Measurements from ENCODE around the gene FBXO42. TPM values are rescaled to one million over a fixed set of nuclear protein-coding genes. Genes with fewer than 3 reads are reported as not detected.

FBXO42 gene
- total and polyA plus RNA-seq, 2 donors (not counting 3 experiments of a cell fraction or from before 2014, with no cell fraction given), result 16.3 to 20.4 TPM

DNA sequence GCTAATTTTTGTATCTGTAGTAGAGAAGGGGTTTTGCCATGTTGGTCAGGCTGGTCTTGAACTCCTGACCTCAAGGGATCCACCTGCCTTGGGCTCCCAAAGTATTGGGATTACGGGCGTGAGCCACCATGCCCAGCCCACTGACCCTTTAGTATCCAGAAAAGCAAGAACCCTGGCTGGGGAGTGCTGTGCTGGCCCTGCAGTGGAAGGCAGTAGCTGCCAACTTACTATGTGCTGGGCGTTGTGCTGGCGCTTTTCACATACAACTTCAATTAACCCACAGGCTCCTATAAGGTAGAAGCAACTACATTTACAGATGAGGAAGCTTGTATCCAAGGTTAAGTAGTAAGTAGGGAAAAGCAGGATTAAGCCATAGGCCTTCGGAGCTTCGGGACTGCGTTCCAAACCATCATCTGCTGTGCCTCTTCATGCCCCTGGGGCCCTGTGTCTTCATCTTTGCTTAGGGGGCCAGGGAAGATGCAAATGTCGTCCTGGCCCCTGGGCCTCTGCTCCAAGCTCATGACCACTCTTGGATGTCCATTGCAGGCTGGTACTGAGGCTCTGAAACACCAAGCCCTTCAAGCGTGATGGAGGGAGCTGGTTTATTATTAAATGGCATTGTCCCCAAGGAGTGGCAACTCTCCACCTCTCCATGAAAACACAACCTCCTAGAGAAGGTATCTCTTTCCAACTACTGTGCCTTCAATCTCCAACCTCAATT lies 106.6 kb downstream of the FBXO42 start:
- Histone ChIP-seq H3K9me3 (replicated peaks; ENCODE audit: control insufficient read depth, insufficient read depth, low read length) (no peaks in the 10 kb centered on the region), H4K20me1 (replicated peaks; ENCODE audit: control insufficient read depth, extremely low read depth, insufficient read depth, low read length) (no peaks in the 10 kb centered on the region), H3K27me3 (ENCODE audit: control insufficient read depth in 2 of 2, insufficient read depth in 2 of 2, low read length in 2 of 2) (no peaks in the 10 kb centered on the region), H3K4me1 (ENCODE audit: control insufficient read depth, extremely low read depth, insufficient read depth, low read length) (peaks cover 29% of the 10 kb centered on the region), H3K27ac (ENCODE audit: insufficient read depth, low read depth, low read length) (no peak overlapping the region), H3K4me2 (ENCODE audit: insufficient read depth, low read length) (no peak overlapping the region), H3K4me3 (replicated peaks in 1 of 3; ENCODE audit: insufficient read depth in 1 of 3, low read depth in 1 of 3, low read length in 3 of 3) (no peak overlapping the region), H2AFZ (ENCODE audit: low read depth, low read length) (no peak overlapping the region), H3K9ac (replicated peaks; ENCODE audit: extremely low read depth, insufficient read depth, low read length) (no peak overlapping the region), H3K9me1 (replicated peaks; ENCODE audit: control insufficient read depth, extremely low read depth, insufficient read depth, low read length) (no peaks in the 10 kb centered on the region), H3K79me2 (ENCODE audit: control insufficient read depth, insufficient read depth, low read length) (no peaks in the 10 kb centered on the region), H3K36me3 (ENCODE audit: control insufficient read depth in 2 of 2, extremely low read depth in 1 of 2, insufficient read depth in 2 of 2, low read length in 2 of 2) (peaks cover 0 to 2% of the 10 kb centered on the region in 2 experiments)
- ChIA-PET CTCF (interaction anchor here (0.8 to 9.5 kb wide), 9 partner anchors 29 to 175 kb away, joined by 3 to 179 read pairs (median 5); partner anchors contain the start of genes ARHGEF19 and FAM131C), POLR2A (no interaction called here)
- no TSS peak for BruUV-seq (replicated peaks)
- TF ChIP-seq FOS (IDR thresholded peaks at IDR 0.05; ENCODE audit: borderline replicate concordance, insufficient read depth, low read length) (no peak), POLR2AphosphoS5 (IDR thresholded peaks at IDR 0.05; ENCODE audit: insufficient read depth, low read depth, low read length) (no peak), EZH2 (IDR thresholded peaks at IDR 0.05; ENCODE audit: borderline replicate concordance, low read depth, low read length, severe bottlenecking) (no peak)
- TF ChIP-seq, protein P1, sequence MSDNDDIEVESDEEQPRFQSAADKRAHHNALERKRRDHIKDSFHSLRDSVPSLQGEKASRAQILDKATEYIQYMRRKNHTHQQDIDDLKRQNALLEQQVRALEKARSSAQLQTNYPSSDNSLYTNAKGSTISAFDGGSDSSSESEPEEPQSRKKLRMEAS (IDR thresholded peaks at IDR 0.05; ENCODE audit: insufficient read depth, insufficient read length), result no peak
- dilution Hi-C loops (cut with MboI; ENCODE audit: extremely low pct_ligation_motif_present, low sequenced_read_pairs), result no loop called here
- intact Hi-C loops (cut with micrococcal nuclease), result no loop called here
- DNase-seq (ENCODE audit: low read depth, low spot score), result no peak
- FAIRE-seq, result no peak

DNA sequence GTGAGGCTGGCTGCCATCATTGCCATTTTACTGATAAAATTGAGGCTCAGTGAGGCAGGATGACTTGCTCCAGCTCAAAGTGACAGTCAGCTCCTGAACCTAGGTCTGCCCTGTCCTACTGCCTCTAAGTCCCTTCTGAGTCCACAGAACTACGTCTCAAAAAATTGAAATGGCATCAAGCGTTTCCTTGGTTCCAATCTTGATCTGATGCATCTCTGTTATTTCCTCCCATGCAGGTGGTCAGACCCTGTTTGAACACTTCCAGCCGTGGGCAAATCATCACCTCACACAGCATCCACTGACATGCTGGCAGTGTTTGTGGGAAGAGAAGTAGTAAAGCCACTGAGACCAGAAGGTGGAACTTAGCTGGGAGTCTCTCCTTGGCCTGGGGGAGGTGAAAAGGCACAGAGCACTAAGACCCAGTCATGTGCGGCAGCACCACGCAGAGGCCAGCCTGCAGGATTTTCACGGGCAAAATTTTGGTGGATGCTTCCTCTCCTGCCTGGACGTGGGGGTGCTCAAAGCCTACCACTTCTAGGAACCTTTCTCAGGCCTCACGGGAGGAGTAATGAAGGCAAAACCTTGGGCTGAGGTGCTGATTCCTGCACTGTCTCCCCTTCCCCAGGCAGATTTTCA lies 107.5 kb downstream of the FBXO42 start:
- dilution Hi-C loops (cut with MboI; ENCODE audit: extremely low pct_ligation_motif_present, low sequenced_read_pairs), result no loop called here

More for the DNA sequence above, 107.5 kb downstream of the FBXO42 start:
- H3K79me2 ChIP-seq (ENCODE audit: control insufficient read depth, insufficient read depth, low read length), result no peaks in the 10 kb centered on the region
- no peaks in the 10 kb centered on the region for H3K9me1 ChIP-seq (replicated peaks; ENCODE audit: control insufficient read depth, extremely low read depth, insufficient read depth, low read length)
- no peak overlapping the region for H3K4me2 ChIP-seq (ENCODE audit: insufficient read depth, low read length)
- no peak for DNase-seq (ENCODE audit: low read depth, low spot score)
- no peak overlapping the region for H3K9ac ChIP-seq (replicated peaks; ENCODE audit: extremely low read depth, insufficient read depth, low read length)
- no peaks in the 10 kb centered on the region for H3K27me3 ChIP-seq (ENCODE audit: control insufficient read depth in 2 of 2, insufficient read depth in 2 of 2, low read length in 2 of 2)
- intact Hi-C loops (cut with micrococcal nuclease), result loop anchor here (1.0 kb wide), 4 partner anchors 38 to 165 kb away; no protein-coding TSS in a partner anchor
- H3K4me3 ChIP-seq (replicated peaks in 1 of 3; ENCODE audit: insufficient read depth in 1 of 3, low read depth in 1 of 3, low read length in 3 of 3), result no peak overlapping the region
- H3K9me3 ChIP-seq (replicated peaks; ENCODE audit: control insufficient read depth, insufficient read depth, low read length), result no peaks in the 10 kb centered on the region
- H4K20me1 ChIP-seq (replicated peaks; ENCODE audit: control insufficient read depth, extremely low read depth, insufficient read depth, low read length), result no peaks in the 10 kb centered on the region
- POLR2A ChIA-PET, result no interaction called here
- H3K4me1 ChIP-seq (ENCODE audit: control insufficient read depth, extremely low read depth, insufficient read depth, low read length), result peaks cover 24% of the 10 kb centered on the region
- BruUV-seq (replicated peaks), result no TSS peak
- H3K27ac ChIP-seq (ENCODE audit: insufficient read depth, low read depth, low read length), result no peak overlapping the region
- TF ChIP-seq EZH2 (IDR thresholded peaks at IDR 0.05; ENCODE audit: borderline replicate concordance, low read depth, low read length, severe bottlenecking), result no peak
- TF ChIP-seq MYC (IDR thresholded peaks at IDR 0.05; ENCODE audit: low read depth, low read length), result no peak
- TF ChIP-seq, protein P1 (IDR thresholded peaks at IDR 0.05; ENCODE audit: insufficient read depth, insufficient read length), result no peak
- no peak for TF ChIP-seq POLR2A (IDR thresholded peaks at IDR 0.05; ENCODE audit: low read depth, low read length)
- no peak for TF ChIP-seq GATA2 (IDR thresholded peaks at IDR 0.05; ENCODE audit: insufficient read depth, insufficient read length, low read depth, low read length)
- TF ChIP-seq, protein P2, sequence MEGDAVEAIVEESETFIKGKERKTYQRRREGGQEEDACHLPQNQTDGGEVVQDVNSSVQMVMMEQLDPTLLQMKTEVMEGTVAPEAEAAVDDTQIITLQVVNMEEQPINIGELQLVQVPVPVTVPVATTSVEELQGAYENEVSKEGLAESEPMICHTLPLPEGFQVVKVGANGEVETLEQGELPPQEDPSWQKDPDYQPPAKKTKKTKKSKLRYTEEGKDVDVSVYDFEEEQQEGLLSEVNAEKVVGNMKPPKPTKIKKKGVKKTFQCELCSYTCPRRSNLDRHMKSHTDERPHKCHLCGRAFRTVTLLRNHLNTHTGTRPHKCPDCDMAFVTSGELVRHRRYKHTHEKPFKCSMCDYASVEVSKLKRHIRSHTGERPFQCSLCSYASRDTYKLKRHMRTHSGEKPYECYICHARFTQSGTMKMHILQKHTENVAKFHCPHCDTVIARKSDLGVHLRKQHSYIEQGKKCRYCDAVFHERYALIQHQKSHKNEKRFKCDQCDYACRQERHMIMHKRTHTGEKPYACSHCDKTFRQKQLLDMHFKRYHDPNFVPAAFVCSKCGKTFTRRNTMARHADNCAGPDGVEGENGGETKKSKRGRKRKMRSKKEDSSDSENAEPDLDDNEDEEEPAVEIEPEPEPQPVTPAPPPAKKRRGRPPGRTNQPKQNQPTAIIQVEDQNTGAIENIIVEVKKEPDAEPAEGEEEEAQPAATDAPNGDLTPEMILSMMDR (IDR thresholded peaks at IDR 0.05; ENCODE audit: extremely low read depth in 1 of 2, insufficient read depth in 1 of 2, low read depth in 1 of 2, low read length in 2 of 2), result no peak
- no peak for TF ChIP-seq POLR2AphosphoS5 (IDR thresholded peaks at IDR 0.05; ENCODE audit: insufficient read depth, low read depth, low read length)
- peaks cover 0 to 2% of the 10 kb centered on the region in 2 experiments for H3K36me3 ChIP-seq (ENCODE audit: control insufficient read depth in 2 of 2, extremely low read depth in 1 of 2, insufficient read depth in 2 of 2, low read length in 2 of 2)
- H2AFZ ChIP-seq (ENCODE audit: low read depth, low read length), result no peak overlapping the region
- CTCF ChIA-PET, result interaction anchor here (1.1 to 9.5 kb wide), 14 partner anchors 11 to 174 kb away, joined by 3 to 179 read pairs (median 7); partner anchors contain the start of genes ARHGEF19 and FAM131C
- FAIRE-seq, result no peak

Data from endothelial cell of umbilical vein (primary cell).